K562 (cell line): ENCODE results near the gene ACTL10. TPM values are rescaled to one million over a fixed set of nuclear protein-coding genes. Genes with fewer than 3 reads are reported as not detected.
A peak's percentile ranks its signal among the peaks of the same experiment; 100 is the strongest.

Experiments
- ATF3 ChIP-seq, 2 experiments: fragments of 450-650 bp in 1 of 2; sonication (generic) in 1 of 2; formaldehyde crosslinking in 1 of 2; IDR thresholded peaks in 1 of 2; conservative IDR thresholded peaks in 1 of 2; 2 replicates each; pipeline versions ENCODE4 v1.6.1 to v1.8.1; 2016 to 2023; ENCODE audit warnings: mild to moderate bottlenecking in 2 of 2, moderate library complexity in 2 of 2, inconsistent platforms in 1 of 2, missing genetic modification reagents in 1 of 2
- BCOR ChIP-seq: fragments of 450-650 bp; IDR thresholded peaks from 2 replicates; pipeline ENCODE4 v1.6.1; 2016
- CBFB ChIP-seq: sonication (generic); formaldehyde crosslinking; IDR thresholded peaks from 2 replicates; pipeline ENCODE4 v1.4.0; 2020; ENCODE audit warnings: mild to moderate bottlenecking, missing genetic modification reagents
- FOS ChIP-seq: IDR thresholded peaks from 3 replicates; pipeline ENCODE4 v1.6.1; 2011; ENCODE audit not compliant: insufficient read length; ENCODE audit errors: extremely low read depth
- GABPA ChIP-seq: fragments of 200-800 bp; sonication (Bioruptor generic); conservative IDR thresholded peaks from 2 replicates; pipeline ENCODE4 v1.6.1; 2016; ENCODE audit warnings: low read depth, missing genetic modification characterization, missing compliant biosample characterization
- HIVEP1 ChIP-seq: fragments of 250-450 bp; sonication (Bioruptor Pico); IDR thresholded peaks from 2 replicates; pipeline ENCODE4 v1.4.0; 2020; ENCODE audit warnings: mild to moderate bottlenecking
- HMG20A ChIP-seq: fragments of 450-650 bp; formaldehyde crosslinking; conservative IDR thresholded peaks from 2 replicates; pipeline ENCODE4 v1.4.0; 2020; ENCODE audit warnings: mild to moderate bottlenecking, mixed read lengths
- MAFG ChIP-seq: fragments of 450-650 bp; conservative IDR thresholded peaks from 2 replicates; pipeline ENCODE4 v1.6.1; 2016; ENCODE audit warnings: missing genetic modification characterization, missing compliant biosample characterization
- MTF1 ChIP-seq: fragments of 250-450 bp; sonication (Bioruptor Pico); IDR thresholded peaks from 2 replicates; pipeline ENCODE4 v1.9.0; 2021; ENCODE audit warnings: moderate library complexity, mild to moderate bottlenecking, inconsistent platforms, borderline replicate concordance
- POLR3G ChIP-seq: IDR thresholded peaks from 2 replicates; pipeline ENCODE4 v1.6.1; 2011; ENCODE audit not compliant: insufficient read length, insufficient replicate concordance; ENCODE audit errors: extremely low read depth
- RB1 ChIP-seq: fragments of 450-650 bp; IDR thresholded peaks from 2 replicates; pipeline ENCODE4 v1.6.1; 2017; ENCODE audit warnings: low read depth, mild to moderate bottlenecking
- RNF2 ChIP-seq: sonication (generic); IDR thresholded peaks from 2 replicates; pipeline ENCODE4 v1.6.1; 2016
- SAFB ChIP-seq: fragments of 200-400 bp; formaldehyde crosslinking; IDR thresholded peaks from 2 replicates; pipeline ENCODE4 v1.6.1; 2017; ENCODE audit warnings: low read depth, low read length, borderline replicate concordance
- SMC3 ChIP-seq: conservative IDR thresholded peaks from 2 replicates; pipeline ENCODE4 v1.6.1; 2011; ENCODE audit warnings: low read depth, low read length, improper control_type of control experiment; ENCODE audit not compliant: insufficient read depth
- ZBTB17 ChIP-seq: fragments of 450-650 bp; formaldehyde crosslinking; IDR thresholded peaks from 2 replicates; pipeline ENCODE4 v1.4.0; 2020; ENCODE audit warnings: mild to moderate bottlenecking
- ZBTB40 ChIP-seq, 2 experiments: fragments of 450-650 bp in 1 of 2; sonication (generic) in 1 of 2; formaldehyde crosslinking in 1 of 2; IDR thresholded peaks; 2 replicates each; pipeline versions ENCODE4 v1.7.1 to v1.9.0; 2016 to 2022; ENCODE audit warnings: inconsistent platforms in 1 of 2, mild to moderate bottlenecking in 1 of 2, missing genetic modification reagents in 1 of 2
- ZNF586 ChIP-seq: fragments of 450-650 bp; formaldehyde crosslinking; conservative IDR thresholded peaks from 2 replicates; pipeline ENCODE4 v1.4.0; 2020; ENCODE audit warnings: mild to moderate bottlenecking, moderate library complexity
- polyA plus RNA-seq, 8 experiments: library from polyadenylated mRNA; depleted of rRNA in 4 of 8; stranded (reverse) in 5 of 8; unstranded in 3 of 8; fragments of >200 nt; fragmentation: Nextera tagmentation in 2 of 8; fragmentation: Illumina TruSeq in 1 of 8; extraction: Ambion mirVana in 2 of 8; extraction: Trizol in 1 of 8; gene quantifications; 2 replicates each; pipeline versions ENCODE4 v1.2.1 to v1.2.3, GENCODE V29; 2011 to 2014; ENCODE audit warnings: inconsistent platforms in 1 of 8, missing spikeins in 1 of 8
- total RNA-seq, 7 experiments: library from RNA; depleted of rRNA in 6 of 7; stranded (reverse); fragments of >200 nt in 6 of 7; fragmentation: Illumina TruSeq in 2 of 7; extraction: Trizol in 2 of 7; gene quantifications; 2 replicates each; pipeline versions ENCODE4 v1.2.1 to v1.2.3, GENCODE V29; 2011 to 2021; ENCODE audit warnings: low replicate concordance in 1 of 7

ACTL10 gene
- total and polyA plus RNA-seq, 9 of the 15 experiments (the other 6 are each of a cell fraction or from before 2014, with no cell fraction given), result 0.07 to 0.14 TPM; not detected in 7

DNA sequence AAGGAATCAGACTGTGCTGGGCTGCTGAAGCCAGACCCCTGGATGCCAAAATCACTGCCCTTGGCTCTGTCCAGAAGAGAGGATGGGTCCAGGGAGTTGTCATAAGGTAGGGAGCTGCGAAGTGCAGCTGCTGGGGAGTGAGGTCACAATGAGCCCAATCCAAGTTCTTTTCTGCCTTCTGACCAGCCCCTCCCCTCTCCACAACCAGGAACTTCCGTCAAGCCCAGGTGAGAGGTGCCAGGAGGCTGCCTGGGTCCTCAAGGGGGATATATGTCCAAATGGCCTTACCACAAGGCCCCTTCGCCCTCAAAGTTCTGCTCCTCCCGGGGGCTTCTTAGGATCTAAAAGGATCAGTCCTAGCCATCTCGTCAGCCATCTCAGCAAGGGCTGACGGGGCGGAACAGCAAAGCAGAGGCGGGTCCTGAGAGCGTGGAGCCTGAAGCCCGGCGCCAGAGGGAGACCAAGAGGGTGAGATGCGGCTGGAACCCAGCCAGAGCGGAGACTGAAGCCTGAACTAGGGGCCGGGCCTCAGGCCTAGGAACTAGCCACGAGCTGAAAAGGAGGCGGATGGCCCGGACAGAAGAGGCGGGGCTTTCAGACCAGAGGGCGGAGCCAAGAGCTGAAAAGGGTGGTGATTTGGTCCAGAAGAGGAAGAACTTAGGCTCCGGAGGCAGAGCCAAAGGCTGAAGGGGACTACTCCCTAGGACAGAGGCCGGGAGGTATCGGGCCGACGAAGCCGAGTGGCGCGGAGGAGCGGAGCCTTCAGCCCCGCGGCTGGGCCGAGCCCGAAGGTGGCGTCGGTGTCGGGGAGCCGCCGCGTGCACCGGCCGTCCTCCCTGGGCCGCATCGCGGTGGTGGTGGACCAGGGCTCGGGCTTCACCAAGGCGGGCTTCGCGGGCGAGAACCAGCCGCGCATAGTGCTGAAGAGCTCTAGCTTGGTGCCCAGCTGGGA, at the start of gene ACTL10 (continued):
- no peak for TF ChIP-seq ZBTB40 (IDR thresholded peaks at IDR 0.05)
- TF ChIP-seq ZBTB40 (CRISPR knock-in tag; IDR thresholded peaks at IDR 0.05), result no peak
- TF ChIP-seq ZBTB17 (CRISPR knock-in tag), result no peak
- no peak for TF ChIP-seq HIVEP1 (CRISPR knock-in tag)
- TF ChIP-seq POLR3G, result no peak
- TF ChIP-seq BCOR, result no peak
- TF ChIP-seq MTF1 (CRISPR knock-in tag), result no peak
- no peak for TF ChIP-seq SAFB
- peak; percentile 42 for TF ChIP-seq GABPA
- no peak for TF ChIP-seq FOS
- TF ChIP-seq RB1, result peak; percentile 53; the same call in 1 of the 2 replicates
- TF ChIP-seq ZNF586 (CRISPR knock-in tag), result no peak
- no peak for TF ChIP-seq MAFG
- no peak for TF ChIP-seq CBFB (CRISPR knock-in tag)
- peak; percentile 32; the same call in 1 of the 2 replicates for TF ChIP-seq SMC3
- TF ChIP-seq HMG20A, result no peak
- no peak for TF ChIP-seq RNF2
- no peak for TF ChIP-seq ATF3 (IDR thresholded peaks at IDR 0.05)
- TF ChIP-seq ATF3 (CRISPR knock-in tag; conservative IDR thresholded peaks at IDR 0.05), result no peak
